HG02870 (cell line): ENCODE data around the gene CTXND1.
"Not testable (repeated sequence)": the region's sequence is repeated elsewhere in the genome, so short reads cannot be mapped to it uniquely, and the experiment has no call there.

Experiments
- ATAC-seq: cut with Tn5 transposase; IDR thresholded peaks from one replicate; pipeline ENCODE4 v1.9.1; 2021; ENCODE audit warnings: mild to moderate bottlenecking, moderate library complexity; ENCODE audit not compliant: unreplicated experiment

CTXND1 gene

GRCh38 chr15:80161468-80162016 lies 90.5 kb downstream of the CTXND1 start:
- ATAC-seq, result no peak

GRCh38 chr15:80160570-80161156 lies 91.3 kb downstream of the CTXND1 start:
- ATAC-seq, result peak; percentile 57

- no peak for ATAC-seq
Measured at GRCh38 chr15:80159811-80160569, 92.0 kb downstream of the CTXND1 start.

- no peak for ATAC-seq
Measured at GRCh38 chr15:80159301-80159700, 92.7 kb downstream of the CTXND1 start.

- no peak for ATAC-seq
Measured at GRCh38 chr15:80157215-80157614, 94.8 kb downstream of the CTXND1 start.

GRCh38 chr15:80156176-80156720 lies 95.8 kb downstream of the CTXND1 start:
- no peak for ATAC-seq

GRCh38 chr15:80155378-80156175 lies 96.4 kb downstream of the CTXND1 start:
- ATAC-seq, result not testable (repeated sequence)

- ATAC-seq, result no peak
Measured at GRCh38 chr15:80155001-80155377, 97.0 kb downstream of the CTXND1 start.

GRCh38 chr15:80154336-80154735 lies 97.7 kb downstream of the CTXND1 start:
- no peak for ATAC-seq

- ATAC-seq, result no peak
Measured at GRCh38 chr15:80153900-80154299, 98.1 kb downstream of the CTXND1 start.

- ATAC-seq, result peak; percentile 60
Measured at GRCh38 chr15:80152896-80153876, 98.8 kb downstream of the CTXND1 start, which contains the start of gene FAH. Gene FAH (plus strand): TSS chr15:80152999. CDS start chr15:80153055, 56 bp downstream.

- peak; percentile 49 for ATAC-seq
Measured at GRCh38 chr15:80152180-80152895, 99.7 kb downstream of the CTXND1 start.

GRCh38 chr15:80151576-80151975 lies 100.4 kb downstream of the CTXND1 start:
- ATAC-seq, result no peak

- no peak for ATAC-seq
Measured at GRCh38 chr15:80151148-80151547, 100.9 kb downstream of the CTXND1 start.
